K562 (cell line): ENCODE results near the gene USP2. TPM values are rescaled to one million over a fixed set of nuclear protein-coding genes. Genes with fewer than 3 reads are reported as not detected.

Experiments
- ATAC-seq: fragments of 200-7000 bp; cut with Tn5 transposase; 3 replicates; pipeline ENCODE4 v1.9.1; 2020; ENCODE audit warnings: moderate library complexity
- BruUV-seq: library from RNA; stranded (reverse); fragments of 400-500 nt; replicated peaks from 2 replicates; lab custom pipeline; 2021; lab: Mats Ljungman, UMichigan
- CTCF ChIA-PET: fragments of 300-600 bp; formaldehyde crosslinking; extraction: SDS; loops from one replicate; lab custom pipeline; 2021; ENCODE audit warnings: low intra/inter-chr PET ratio; lab: Yijun Ruan, JAX
- POLR2A ChIA-PET: fragments of 300-600, 350-650 bp; sonication (Branson Sonifier 250); formaldehyde crosslinking; extraction: SDS; loops from one replicate; lab custom pipeline; 2021; ENCODE audit warnings: antibody characterized with exemption, inconsistent platforms; lab: Yijun Ruan, JAX
- DNase-seq, 4 experiments: peaks; one replicate each; pipeline versions ENCODE4 v3.0.0 to v3.0.0-alpha.2; 2011 to 2018; ENCODE audit warnings: low spot score in 3 of 4, mixed read lengths in 3 of 4; ENCODE audit errors: extremely low read depth in 1 of 4
- FAIRE-seq: peaks from 2 replicates; lab custom pipeline; 2011; peaks lifted over from hg19 to GRCh38; lab: Jason Lieb, UNC
- H2AFZ ChIP-seq: 2 replicates; pipeline ENCODE4 v1.6.0; 2011; ENCODE audit warnings: low read depth, low read length, control low read depth, inconsistent platforms
- H3K27ac ChIP-seq: fragments of 200-600 bp; 3 replicates; pipeline ENCODE4 v1.8.0; 2011; ENCODE audit warnings: low read depth, mild to moderate bottlenecking, control low read depth, inconsistent platforms, low read length, moderate library complexity, mixed read lengths; ENCODE audit errors: extremely low read depth
- H3K27me3 ChIP-seq, 2 experiments: fragments of 300-600 bp in 1 of 2; 2 replicates in 1 of 2; 3 replicates in 1 of 2; pipeline versions ENCODE4 v1.6.0 to v1.8.0; 2011; ENCODE audit warnings: inconsistent platforms in 2 of 2, low read length in 2 of 2, mild to moderate bottlenecking in 1 of 2, mixed read lengths in 1 of 2, moderate library complexity in 1 of 2; ENCODE audit not compliant: control insufficient read depth in 2 of 2, insufficient read depth in 2 of 2
- H3K36me3 ChIP-seq: fragments of 300-600 bp; 3 replicates; pipeline ENCODE4 v1.8.0; 2011; ENCODE audit warnings: mild to moderate bottlenecking, low read length, inconsistent platforms; ENCODE audit not compliant: control insufficient read depth, insufficient read depth
- H3K4me1 ChIP-seq, 2 experiments: fragments of 200-600 bp in 1 of 2; replicated peaks in 1 of 2; 2 replicates in 1 of 2; 3 replicates in 1 of 2; pipeline versions ENCODE4 v1.5.1 to v1.8.0; 2011; ENCODE audit warnings: inconsistent platforms in 2 of 2, low read length in 2 of 2, mild to moderate bottlenecking in 1 of 2, mixed read lengths in 1 of 2, moderate library complexity in 1 of 2; ENCODE audit not compliant: control insufficient read depth in 2 of 2, insufficient read depth in 2 of 2
- H3K4me2 ChIP-seq: 2 replicates; pipeline ENCODE4 v1.6.1; 2011; ENCODE audit warnings: low read length, control low read depth, inconsistent platforms, mixed read lengths; ENCODE audit not compliant: insufficient read depth
- H3K4me3 ChIP-seq: fragments of 200-600 bp; sonication (generic), shearing (Covaris generic); 2 replicates; pipeline ENCODE4 v1.5.1; 2016; ENCODE audit warnings: control low read depth, inconsistent platforms
- H3K79me2 ChIP-seq: fragments of 200-600 bp; 3 replicates; pipeline ENCODE4 v1.8.0; 2011; ENCODE audit warnings: low read length, inconsistent platforms; ENCODE audit not compliant: control insufficient read depth, insufficient read depth
- H3K9ac ChIP-seq, 2 experiments: 2 replicates each; pipeline versions ENCODE4 v1.6.0 to v1.6.1; 2011; ENCODE audit warnings: low read depth in 2 of 2, low read length in 2 of 2, control low read depth in 1 of 2, inconsistent platforms in 1 of 2, mild to moderate bottlenecking in 1 of 2, mixed read lengths in 1 of 2; ENCODE audit not compliant: insufficient read depth in 1 of 2
- H3K9me1 ChIP-seq: one replicate; pipeline ENCODE4 v1.6.0; 2011; ENCODE audit warnings: inconsistent platforms, mild to moderate bottlenecking, low read length, moderate library complexity; ENCODE audit not compliant: control insufficient read depth, insufficient read depth
- H3K9me3 ChIP-seq: replicated peaks from 2 replicates; pipeline ENCODE4 v1.5.1; 2011; ENCODE audit warnings: low read depth, low read length, inconsistent platforms; ENCODE audit not compliant: control insufficient read depth, insufficient read depth
- H4K20me1 ChIP-seq: replicated peaks from 2 replicates; pipeline ENCODE4 v1.6.1; 2011; ENCODE audit warnings: low read length, inconsistent platforms, mixed read lengths; ENCODE audit not compliant: control insufficient read depth, insufficient read depth
- CREB1 ChIP-seq, 2 experiments: sonication (generic) in 1 of 2; formaldehyde crosslinking in 1 of 2; IDR thresholded peaks; 2 replicates each; pipeline versions ENCODE4 v1.6.1 to v1.8.0; 2012 to 2022; ENCODE audit warnings: inconsistent platforms in 1 of 2, mild to moderate bottlenecking in 1 of 2, missing genetic modification reagents in 1 of 2, moderate library complexity in 1 of 2
- E2F6 ChIP-seq, 2 experiments: IDR thresholded peaks; 2 replicates each; pipeline ENCODE4 v1.6.1; 2011; ENCODE audit warnings: borderline replicate concordance in 1 of 2, control low read depth in 1 of 2, low read depth in 1 of 2, low read length in 1 of 2, mild to moderate bottlenecking in 1 of 2, mixed read lengths in 1 of 2, moderate library complexity in 1 of 2; ENCODE audit not compliant: insufficient read depth in 1 of 2, insufficient read length in 1 of 2, poor library complexity in 1 of 2, severe bottlenecking in 1 of 2; ENCODE audit errors: extremely low read depth in 1 of 2
- ETV6 ChIP-seq, 3 experiments: fragments of 150-350 bp in 1 of 3; sonication (generic) in 1 of 3; formaldehyde crosslinking in 1 of 3; IDR thresholded peaks; 2 replicates each; pipeline versions ENCODE4 v1.6.1 to v1.8.0; 2014 to 2022; ENCODE audit warnings: borderline replicate concordance in 2 of 3, low read depth in 2 of 3, antibody characterized with exemption in 1 of 3, low read length in 1 of 3, mild to moderate bottlenecking in 1 of 3, missing genetic modification reagents in 1 of 3
- MYC ChIP-seq, 2 experiments: fragments of 250-450 bp in 1 of 2; sonication (Bioruptor Pico) in 1 of 2; IDR thresholded peaks; 2 replicates each; pipeline versions ENCODE4 v1.5.1 to v1.6.1; 2012 to 2021; ENCODE audit warnings: low read depth in 2 of 2, borderline replicate concordance in 1 of 2, improper control_type of control experiment in 1 of 2, low read length in 1 of 2, mild to moderate bottlenecking in 1 of 2, moderate library complexity in 1 of 2
- NFRKB ChIP-seq: fragments of 450-650 bp; IDR thresholded peaks from 2 replicates; pipeline ENCODE4 v1.6.1; 2016; ENCODE audit warnings: low read depth
- NONO ChIP-seq, 2 experiments: fragments of 200-400 bp in 1 of 2; fragments of 450-650 bp in 1 of 2; formaldehyde crosslinking in 1 of 2; IDR thresholded peaks; 2 replicates each; pipeline ENCODE4 v1.6.1; 2017; ENCODE audit warnings: low read depth in 2 of 2, mild to moderate bottlenecking in 2 of 2, moderate library complexity in 2 of 2, low read length in 1 of 2
- SAFB ChIP-seq: fragments of 200-400 bp; formaldehyde crosslinking; IDR thresholded peaks from 2 replicates; pipeline ENCODE4 v1.6.1; 2017; ENCODE audit warnings: low read depth, low read length, borderline replicate concordance
- SPI1 ChIP-seq: IDR thresholded peaks from 2 replicates; pipeline ENCODE4 v1.6.1; 2011; ENCODE audit warnings: low read depth, low read length, control low read depth, borderline replicate concordance
- SREBF2 ChIP-seq: sonication (generic); formaldehyde crosslinking; IDR thresholded peaks from 2 replicates; pipeline ENCODE4 v1.4.0; 2020; ENCODE audit warnings: mild to moderate bottlenecking, missing genetic modification reagents
- TAL1 ChIP-seq: fragments of 450-650 bp; IDR thresholded peaks from 2 replicates; pipeline ENCODE4 v1.6.1; 2016; ENCODE audit warnings: mild to moderate bottlenecking
- ZBTB7A ChIP-seq: IDR thresholded peaks from 2 replicates; pipeline ENCODE4 v1.6.1; 2011; ENCODE audit warnings: low read depth, mild to moderate bottlenecking, low read length, moderate library complexity, borderline replicate concordance; ENCODE audit not compliant: control insufficient read depth
- ZNF395 ChIP-seq: fragments of 200-800 bp; sonication (Bioruptor generic); IDR thresholded peaks from 2 replicates; pipeline ENCODE4 v1.6.1; 2017; ENCODE audit warnings: missing genetic modification characterization, missing compliant biosample characterization
- ZNF740 ChIP-seq, 3 experiments: fragments of 200-800 bp in 1 of 3; sonication (Bioruptor generic) in 1 of 3; sonication (generic) in 1 of 3; formaldehyde crosslinking in 1 of 3; IDR thresholded peaks; 2 replicates each; pipeline versions ENCODE4 v1.6.1 to v1.8.0; 2016 to 2022; ENCODE audit warnings: mild to moderate bottlenecking in 2 of 3, missing compliant biosample characterization in 2 of 3, missing genetic modification characterization in 2 of 3, missing genetic modification reagents in 1 of 3
- WGBS: fragments of 100-300 bp; shearing (Covaris generic); methylation state at CpG from one replicate; pipeline ENCODE4 v1.1.6; 2016; ENCODE audit warnings: low coverage, mixed read lengths; ENCODE audit not compliant: insufficient coverage; ENCODE audit errors: missing lambda C conversion rate; 5-methylcytosine and 5-hydroxymethylcytosine counted together
- in situ Hi-C: fragments of 300-500 bp; cut with MboI; formaldehyde crosslinking; loops from 4 replicates; pipeline ENCODE4 v1.15.0; 2018; ENCODE audit warnings: inconsistent platforms, mixed read lengths
- intact Hi-C: fragments of 100-400 bp; cut with micrococcal nuclease; formaldehyde crosslinking; loops from 2 replicates; pipeline ENCODE4 v1.14.2; 2022
- polyA plus RNA-seq, 8 experiments: library from polyadenylated mRNA; depleted of rRNA in 4 of 8; stranded (reverse) in 5 of 8; unstranded in 3 of 8; fragments of >200 nt; fragmentation: Nextera tagmentation in 2 of 8; fragmentation: Illumina TruSeq in 1 of 8; extraction: Ambion mirVana in 2 of 8; extraction: Trizol in 1 of 8; gene quantifications; 2 replicates each; pipeline versions ENCODE4 v1.2.1 to v1.2.3, GENCODE V29; 2011 to 2014; ENCODE audit warnings: inconsistent platforms in 1 of 8, missing spikeins in 1 of 8
- total RNA-seq, 7 experiments: library from RNA; depleted of rRNA in 6 of 7; stranded (reverse); fragments of >200 nt in 6 of 7; fragmentation: Illumina TruSeq in 2 of 7; extraction: Trizol in 2 of 7; gene quantifications; 2 replicates each; pipeline versions ENCODE4 v1.2.1 to v1.2.3, GENCODE V29; 2011 to 2021; ENCODE audit warnings: low replicate concordance in 1 of 7

The USP2 gene
- total and polyA plus RNA-seq, 9 of the 15 experiments (the other 6 are each of a cell fraction or from before 2014, with no cell fraction given): 2.8 to 16.9 (median 3.9) TPM

GRCh38 chr11:119320240-119320775, 61.2 kb downstream of the USP2 start:
- Histone ChIP-seq H3K9me3 (no peaks in the 10 kb centered on the region), H3K9me1 (no peaks in the 10 kb centered on the region), H2AFZ (peak overlapping the region; percentile 99), H3K4me3 (peak overlapping the region; percentile 48), H3K4me1 (peaks cover 50 to 73% of the 10 kb centered on the region in 2 experiments), H3K36me3 (no peaks in the 10 kb centered on the region), H3K4me2 (peak overlapping the region; percentile 92), H3K79me2 (peaks cover 26% of the 10 kb centered on the region; the same call in 2 of the 3 replicates), H3K9ac (peak overlapping the region; percentile 85 to 91), H3K27ac (peak overlapping the region; percentile 93), H3K27me3 (no peaks in the 10 kb centered on the region; a peak in 1 of 5 replicates), H4K20me1 (0 out of 2 replicates have a peak, but pooled peaks cover 6% of the 10 kb centered on the region)
- WGBS: 9% methylated on average over 10 of the region's 17 CpGs
- intact Hi-C loops (loop anchor here (5.0 kb wide), 1 partner anchor 393 kb away; the partner anchor contains the start of gene BCL9L), in situ Hi-C loops (no loop called here)
- FAIRE-seq (no peak), DNase-seq (peak in 1 of 4 experiments; percentile 52), ATAC-seq (no peak)
- BruUV-seq: no TSS peak
- 0 out of 4 replicates have a peak, but pooled peaks of 1 of the 2 experiments have one; percentile 30 for TF ChIP-seq ETV6 (IDR thresholded peaks at IDR 0.05; ENCODE audit: borderline replicate concordance in 1 of 2, low read depth in 2 of 2, low read length in 1 of 2)
- no peak for TF ChIP-seq ETV6 (CRISPR knock-in tag; IDR thresholded peaks at IDR 0.05; ENCODE audit: borderline replicate concordance)
- 0 out of 2 replicates have a peak, but pooled peaks have one; percentile 3 for TF ChIP-seq CREB1 (IDR thresholded peaks at IDR 0.05)
- no peak for TF ChIP-seq CREB1 (CRISPR knock-in tag; IDR thresholded peaks at IDR 0.05)
- no peak for TF ChIP-seq SREBF2 (CRISPR knock-in tag)
- no peak for TF ChIP-seq ZNF740 (CRISPR knock-in tag; IDR thresholded peaks at IDR 0.05)
- TF ChIP-seq ZNF740 (tag; IDR thresholded peaks at IDR 0.05): 0 out of 4 replicates have a peak, but pooled peaks of 1 of the 2 experiments have one; percentile 41
- TF ChIP-seq NONO (IDR thresholded peaks at IDR 0.05; ENCODE audit: low read depth in 2 of 2, low read length in 1 of 2): no peak
- TF ChIP-seq NFRKB: peak; percentile 68
- TF ChIP-seq ZNF395 (CRISPR knock-in tag): peak; percentile 72; the same call in 1 of the 2 replicates
- no peak for TF ChIP-seq SAFB
- peak in 1 of 2 experiments; percentile 1 for TF ChIP-seq E2F6 (IDR thresholded peaks at IDR 0.05; ENCODE audit: borderline replicate concordance in 1 of 2, extremely low read depth in 1 of 2, insufficient read depth in 1 of 2, insufficient read length in 1 of 2, low read depth in 1 of 2, low read length in 1 of 2, poor library complexity in 1 of 2, severe bottlenecking in 1 of 2)
- TF ChIP-seq SPI1: peak; percentile 60; the same call in 1 of the 2 replicates
- no peak for TF ChIP-seq MYC (IDR thresholded peaks at IDR 0.05; ENCODE audit: low read depth, low read length)
- TF ChIP-seq MYC (CRISPR knock-in tag; IDR thresholded peaks at IDR 0.05; ENCODE audit: borderline replicate concordance, low read depth): 0 out of 2 replicates have a peak, but pooled peaks have one; percentile 36
- no peak for TF ChIP-seq TAL1
- peak; percentile 68 for TF ChIP-seq ZBTB7A
- ChIA-PET CTCF (interaction anchor here (1.0 kb wide), 1 partner anchor 216 kb away, joined by 3 read pairs; no protein-coding TSS in a partner anchor), POLR2A (interaction anchor here (0.6 to 5.1 kb wide), 15 partner anchors 13 to 804 kb away, joined by 3 to 22 read pairs (median 4); partner anchors contain the start of genes C2CD2L, CBL, RNF26 and USP2)
